Measurements from ENCODE around the gene MIB1. TPM values are rescaled to one million over a fixed set of nuclear protein-coding genes. Genes with fewer than 3 reads are reported as not detected.

MIB1 gene
- total and polyA plus RNA-seq, 10 of the 15 experiments (the other 5 are each of a cell fraction or from before 2014, with no cell fraction given) = 2.3 to 27.5 (median 10.4) TPM

DNA sequence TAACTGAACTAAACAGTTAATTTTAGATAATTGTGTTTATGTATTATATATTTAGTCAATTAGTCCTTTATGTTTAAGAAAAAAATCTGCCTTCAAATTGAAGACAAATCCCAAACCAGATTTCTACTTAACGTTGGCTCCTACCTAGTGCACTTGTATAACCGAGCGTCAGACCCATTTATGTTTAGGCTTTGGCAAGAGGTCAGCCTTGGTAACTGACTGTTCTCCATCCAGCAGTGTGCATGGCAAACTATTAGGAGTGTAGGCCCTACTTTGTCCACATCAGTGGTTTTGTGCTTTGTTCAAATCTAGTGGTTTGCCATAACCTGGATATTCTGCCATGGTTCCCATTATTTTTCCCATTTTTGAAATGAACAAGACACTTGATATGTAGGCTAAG lies 114.8 kb downstream of the MIB1 start (continued):
- no peak for TF ChIP-seq HCFC1 (IDR thresholded peaks at IDR 0.05; ENCODE audit: low read length)
- TF ChIP-seq MXI1 (IDR thresholded peaks at IDR 0.05; ENCODE audit: low read depth, low read length) = no peak
- TF ChIP-seq, protein P1, sequence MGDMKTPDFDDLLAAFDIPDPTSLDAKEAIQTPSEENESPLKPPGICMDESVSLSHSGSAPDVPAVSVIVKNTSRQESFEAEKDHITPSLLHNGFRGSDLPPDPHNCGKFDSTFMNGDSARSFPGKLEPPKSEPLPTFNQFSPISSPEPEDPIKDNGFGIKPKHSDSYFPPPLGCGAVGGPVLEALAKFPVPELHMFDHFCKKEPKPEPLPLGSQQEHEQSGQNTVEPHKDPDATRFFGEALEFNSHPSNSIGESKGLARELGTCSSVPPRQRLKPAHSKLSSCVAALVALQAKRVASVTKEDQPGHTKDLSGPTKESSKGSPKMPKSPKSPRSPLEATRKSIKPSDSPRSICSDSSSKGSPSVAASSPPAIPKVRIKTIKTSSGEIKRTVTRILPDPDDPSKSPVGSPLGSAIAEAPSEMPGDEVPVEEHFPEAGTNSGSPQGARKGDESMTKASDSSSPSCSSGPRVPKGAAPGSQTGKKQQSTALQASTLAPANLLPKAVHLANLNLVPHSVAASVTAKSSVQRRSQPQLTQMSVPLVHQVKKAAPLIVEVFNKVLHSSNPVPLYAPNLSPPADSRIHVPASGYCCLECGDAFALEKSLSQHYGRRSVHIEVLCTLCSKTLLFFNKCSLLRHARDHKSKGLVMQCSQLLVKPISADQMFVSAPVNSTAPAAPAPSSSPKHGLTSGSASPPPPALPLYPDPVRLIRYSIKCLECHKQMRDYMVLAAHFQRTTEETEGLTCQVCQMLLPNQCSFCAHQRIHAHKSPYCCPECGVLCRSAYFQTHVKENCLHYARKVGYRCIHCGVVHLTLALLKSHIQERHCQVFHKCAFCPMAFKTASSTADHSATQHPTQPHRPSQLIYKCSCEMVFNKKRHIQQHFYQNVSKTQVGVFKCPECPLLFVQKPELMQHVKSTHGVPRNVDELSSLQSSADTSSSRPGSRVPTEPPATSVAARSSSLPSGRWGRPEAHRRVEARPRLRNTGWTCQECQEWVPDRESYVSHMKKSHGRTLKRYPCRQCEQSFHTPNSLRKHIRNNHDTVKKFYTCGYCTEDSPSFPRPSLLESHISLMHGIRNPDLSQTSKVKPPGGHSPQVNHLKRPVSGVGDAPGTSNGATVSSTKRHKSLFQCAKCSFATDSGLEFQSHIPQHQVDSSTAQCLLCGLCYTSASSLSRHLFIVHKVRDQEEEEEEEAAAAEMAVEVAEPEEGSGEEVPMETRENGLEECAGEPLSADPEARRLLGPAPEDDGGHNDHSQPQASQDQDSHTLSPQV (IDR thresholded peaks at IDR 0.05) = no peak
- TF ChIP-seq IRF4 (IDR thresholded peaks at IDR 0.05; ENCODE audit: low read depth, low read length) = no peak

DNA sequence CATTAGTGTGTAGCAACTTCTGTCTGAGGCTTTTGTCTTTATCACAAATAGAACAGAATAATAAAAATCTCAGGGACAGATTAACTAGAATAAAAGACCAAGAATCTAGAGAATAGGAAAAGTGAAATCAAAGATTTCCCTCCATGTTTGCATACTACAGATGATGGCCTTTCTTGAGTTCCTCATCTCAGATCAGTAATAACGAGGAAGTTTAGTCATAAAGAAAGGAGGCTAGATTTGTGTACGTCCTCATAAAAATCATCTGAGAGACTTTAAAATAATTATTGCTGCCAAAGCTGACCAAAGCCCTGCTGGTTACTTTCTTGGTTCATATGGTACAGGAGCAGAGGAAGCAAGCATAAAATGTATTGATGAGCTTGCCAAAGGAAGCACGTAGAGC lies 117.3 kb downstream of the MIB1 start:
- H3K4me2 ChIP-seq (ENCODE audit: control insufficient read depth, insufficient read depth) = peak overlapping the region; percentile 40
- H3K36me3 ChIP-seq (ENCODE audit: control insufficient read depth in 2 of 2, insufficient read depth in 2 of 2, low read length in 1 of 2) = peaks cover 0 to 14% of the 10 kb centered on the region in 2 experiments; a peak in 1 of 4 replicates
- no peaks in the 10 kb centered on the region for H4K20me1 ChIP-seq (ENCODE audit: control insufficient read depth, insufficient read depth)
- no peak overlapping the region for H3K4me3 ChIP-seq
- intact Hi-C loops (cut with micrococcal nuclease; ENCODE audit: unreplicated experiment) = loop anchor here (10.0 kb wide), 3 partner anchors 173 to 663 kb away; partner anchors contain the start of gene SNRPD1
- POLR2A ChIA-PET = no interaction called here
- no TSS peak for BruUV-seq (replicated peaks)
- CTCF ChIA-PET = interaction anchor here (1.5 kb wide), 1 partner anchor 257 kb away, joined by 4 read pairs; the partner anchor contains the start of gene ESCO1
- H3K9ac ChIP-seq (ENCODE audit: control insufficient read depth, insufficient read depth, low read length) = no peak overlapping the region
- SMC1A ChIA-PET (ENCODE audit: uncharacterized antibody, unreplicated experiment) = no interaction called here
- no peak overlapping the region for H2AFZ ChIP-seq (ENCODE audit: control insufficient read depth, low read depth, low read length)
- DNase-seq (ENCODE audit: low read depth, low spot score) (no peak), ATAC-seq (peak; percentile 75), FAIRE-seq (peak; percentile 31)
- no peaks in the 10 kb centered on the region for H3K79me2 ChIP-seq (ENCODE audit: control insufficient read depth, insufficient read depth, low read length)
- H3K27me3 ChIP-seq (replicated peaks in 1 of 2; ENCODE audit: control insufficient read depth in 2 of 2, insufficient read depth in 2 of 2, low read length in 1 of 2) = no peaks in the 10 kb centered on the region
- 5% methylated on average over 3 of the region's 3 CpGs for WGBS (ENCODE audit: insufficient coverage, insufficient replicate concordance, low lambda C conversion rate, missing lambda C conversion rate)
- H3K9me3 ChIP-seq (replicated peaks; ENCODE audit: control insufficient read depth, insufficient read depth, low read length) = no peaks in the 10 kb centered on the region
- RAD21 ChIA-PET (ENCODE audit: unreplicated experiment) = no interaction called here
- peaks cover 18% of the 10 kb centered on the region for H3K4me1 ChIP-seq (ENCODE audit: control insufficient read depth, insufficient read depth, low read length)
- in situ Hi-C loops (cut with MboI) = loop anchor here (25.0 kb wide), 1 partner anchor 746 kb away; the partner anchor contains the start of gene ROCK1
- H3K27ac ChIP-seq (ENCODE audit: control insufficient read depth, insufficient read depth) = peak overlapping the region; percentile 33
- no peak for TF ChIP-seq YBX1 (IDR thresholded peaks at IDR 0.05)
- TF ChIP-seq ATF7 (IDR thresholded peaks at IDR 0.05; ENCODE audit: low read depth) = no peak
- TF ChIP-seq BHLHE40 (IDR thresholded peaks at IDR 0.05; ENCODE audit: borderline replicate concordance in 1 of 2, low read depth in 2 of 2, low read length in 1 of 2) = no peak
- peak; percentile 91 for TF ChIP-seq JUNB (IDR thresholded peaks at IDR 0.05)
- TF ChIP-seq CBX3 (IDR thresholded peaks at IDR 0.05; ENCODE audit: borderline replicate concordance, low read depth) = no peak
- peak; percentile 66; the same call in 1 of the 2 replicates for TF ChIP-seq IRF4 (IDR thresholded peaks at IDR 0.05; ENCODE audit: low read depth, low read length)
- TF ChIP-seq NFIC (IDR thresholded peaks at IDR 0.05; ENCODE audit: low read depth, low read length) = 0 out of 2 replicates have a peak, but pooled peaks have one; percentile 27
- TF ChIP-seq SPI1 (IDR thresholded peaks at IDR 0.05; ENCODE audit: borderline replicate concordance, insufficient read depth, low read depth, low read length) = peak; percentile 51; the same call in 1 of the 2 replicates
- TF ChIP-seq SREBF1 (IDR thresholded peaks at IDR 0.05; ENCODE audit: low read length) = no peak
- no peak for TF ChIP-seq SMAD5 (IDR thresholded peaks at IDR 0.05; ENCODE audit: low read depth)
- TF ChIP-seq, protein P2, sequence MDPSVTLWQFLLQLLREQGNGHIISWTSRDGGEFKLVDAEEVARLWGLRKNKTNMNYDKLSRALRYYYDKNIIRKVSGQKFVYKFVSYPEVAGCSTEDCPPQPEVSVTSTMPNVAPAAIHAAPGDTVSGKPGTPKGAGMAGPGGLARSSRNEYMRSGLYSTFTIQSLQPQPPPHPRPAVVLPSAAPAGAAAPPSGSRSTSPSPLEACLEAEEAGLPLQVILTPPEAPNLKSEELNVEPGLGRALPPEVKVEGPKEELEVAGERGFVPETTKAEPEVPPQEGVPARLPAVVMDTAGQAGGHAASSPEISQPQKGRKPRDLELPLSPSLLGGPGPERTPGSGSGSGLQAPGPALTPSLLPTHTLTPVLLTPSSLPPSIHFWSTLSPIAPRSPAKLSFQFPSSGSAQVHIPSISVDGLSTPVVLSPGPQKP (IDR thresholded peaks at IDR 0.05; ENCODE audit: low read depth, low read length) = no peak
- TF ChIP-seq ZBED1 (IDR thresholded peaks at IDR 0.05; ENCODE audit: borderline replicate concordance) = no peak
- no peak for TF ChIP-seq EED (IDR thresholded peaks at IDR 0.05; ENCODE audit: low read depth)
- TF ChIP-seq ETV6 (conservative IDR thresholded peaks at IDR 0.05 in 1 of 2, IDR thresholded peaks at IDR 0.05 in 1 of 2; ENCODE audit: borderline replicate concordance in 1 of 2, low read depth in 1 of 2) = peak in 1 of 2 experiments; percentile 44; a peak in 1 of 4 replicates
